SK-N-MC (cell line): ENCODE data around the gene SMTN.
"Not testable (repeated sequence)": the region's sequence is repeated elsewhere in the genome, so short reads cannot be mapped to it uniquely, and the experiment has no call there.

Source experiments
- DNase-seq: peaks from one replicate; pipeline ENCODE4 v3.0.0-alpha.2; 2011; ENCODE audit warnings: low read depth, low spot score
- H3K27ac ChIP-seq: fragments of 200-600 bp; sonication (generic); 2 replicates; pipeline ENCODE4 v1.5.1; 2016; ENCODE audit warnings: mixed run types
- H3K36me3 ChIP-seq: fragments of 200-600 bp; sonication (generic); 2 replicates; pipeline ENCODE4 v1.6.1; 2017; ENCODE audit warnings: antibody characterized with exemption, low read length, mixed read lengths; ENCODE audit not compliant: insufficient read depth
- H3K4me3 ChIP-seq: fragments of 200-600 bp; sonication (generic); 2 replicates; pipeline ENCODE4 v1.5.1; 2016
- H3K9ac ChIP-seq: fragments of 200-600 bp; sonication (generic); 2 replicates; pipeline ENCODE4 v1.8.0; 2017; ENCODE audit warnings: mixed run types, mixed read lengths; ENCODE audit not compliant: insufficient read length
- H3K9me3 ChIP-seq: fragments of 200-600 bp; sonication (generic); 2 replicates; pipeline ENCODE4 v1.6.1; 2017; ENCODE audit warnings: low read depth, mild to moderate bottlenecking, antibody characterized with exemption, low read length, moderate library complexity, mixed read lengths
- EZH2 ChIP-seq: fragments of 200-600 bp; sonication (generic); IDR thresholded peaks from one replicate; pipeline ENCODE4 v1.6.1; 2017; ENCODE audit warnings: antibody characterized with exemption
- FOXP2 ChIP-seq: optimal IDR thresholded peaks from 2 replicates; pipeline ENCODE3; 2011; ENCODE audit warnings: mild to moderate bottlenecking, moderate library complexity; ENCODE audit not compliant: insufficient read depth; ENCODE audit errors: extremely low read length, control extremely low read depth
- POLR2AphosphoS5 ChIP-seq: IDR thresholded peaks from 2 replicates; pipeline ENCODE4 v1.6.1; 2012; ENCODE audit warnings: mild to moderate bottlenecking, low read depth, low read length, borderline replicate concordance

The SMTN gene

GRCh38 chr22:31092161-31092560, 11.0 kb downstream of the SMTN start:
- H3K36me3 ChIP-seq: no peaks in the 10 kb centered on the region
- no peak overlapping the region for H3K9ac ChIP-seq
- no peak overlapping the region for H3K27ac ChIP-seq
- no peaks in the 10 kb centered on the region for H3K9me3 ChIP-seq
- TF ChIP-seq FOXP2 (no peak), EZH2 (no peak), POLR2AphosphoS5 (no peak)
- no peak for DNase-seq
- no peak overlapping the region for H3K4me3 ChIP-seq

DNA sequence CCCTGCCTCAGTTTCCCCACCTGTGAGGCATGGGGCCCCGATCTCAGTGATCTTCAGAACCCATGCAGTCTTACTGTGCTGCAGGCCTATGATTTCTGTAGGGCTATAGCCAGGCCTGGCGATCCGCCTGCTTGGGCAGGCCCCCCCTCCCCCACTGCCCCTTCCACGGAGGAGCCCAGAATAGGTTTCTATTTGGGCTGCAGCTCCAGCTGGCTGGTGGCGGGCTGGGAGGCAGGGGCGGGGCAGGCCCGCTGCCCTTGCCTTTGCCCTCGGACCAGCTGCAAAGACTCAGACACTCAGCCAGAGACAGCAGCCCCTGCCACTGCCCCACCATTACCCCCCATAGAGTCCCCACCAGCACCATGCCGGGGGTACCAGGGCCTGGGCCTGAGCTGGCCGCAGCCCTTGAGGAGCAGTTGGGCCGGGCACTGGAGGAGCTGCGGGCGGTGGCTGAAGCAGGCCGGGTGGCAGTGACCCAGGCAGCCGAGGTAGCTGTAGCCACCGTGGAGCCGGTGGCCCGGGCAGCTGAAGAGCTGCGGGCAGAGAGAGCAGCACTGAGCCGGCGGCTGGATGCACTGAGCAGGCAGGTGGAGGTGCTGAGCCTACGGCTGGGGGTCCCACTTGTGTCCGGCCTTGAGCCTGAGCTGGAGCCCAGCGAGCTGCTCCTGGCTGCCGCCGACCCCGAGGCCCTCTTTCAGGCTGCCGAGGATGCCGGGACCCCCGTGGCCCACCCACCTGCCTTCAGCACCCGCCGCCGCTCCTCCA, 12.2 kb downstream of the SMTN start:
- DNase-seq: no peak
- Histone ChIP-seq H3K9me3 (no peaks in the 10 kb centered on the region), H3K36me3 (no peaks in the 10 kb centered on the region), H3K4me3 (no peak overlapping the region), H3K27ac (no peak overlapping the region), H3K9ac (no peak overlapping the region)
- no peak for TF ChIP-seq EZH2
- no peak for TF ChIP-seq POLR2AphosphoS5
- TF ChIP-seq FOXP2: no peak

GRCh38 chr22:31094021-31094551, 13.0 kb downstream of the SMTN start:
- Histone ChIP-seq H3K36me3 (no peaks in the 10 kb centered on the region), H3K9ac (no peak overlapping the region), H3K9me3 (no peaks in the 10 kb centered on the region), H3K4me3 (no peak overlapping the region), H3K27ac (no peak overlapping the region)
- DNase-seq: no peak
- no peak for TF ChIP-seq EZH2
- TF ChIP-seq FOXP2: no peak
- no peak for TF ChIP-seq POLR2AphosphoS5

GRCh38 chr22:31094741-31095140, 13.6 kb downstream of the SMTN start:
- Histone ChIP-seq H3K4me3 (no peak overlapping the region), H3K9ac (no peak overlapping the region), H3K36me3 (no peaks in the 10 kb centered on the region), H3K27ac (no peak overlapping the region), H3K9me3 (no peaks in the 10 kb centered on the region)
- TF ChIP-seq POLR2AphosphoS5 (no peak), FOXP2 (no peak), EZH2 (no peak)
- no peak for DNase-seq

- Histone ChIP-seq H3K9ac (no peak overlapping the region), H3K9me3 (no peaks in the 10 kb centered on the region), H3K4me3 (no peak overlapping the region), H3K27ac (no peak overlapping the region), H3K36me3 (no peaks in the 10 kb centered on the region)
- DNase-seq: no peak
- no peak for TF ChIP-seq POLR2AphosphoS5
- TF ChIP-seq EZH2: no peak
- no peak for TF ChIP-seq FOXP2
These were observed 14.6 kb downstream of the SMTN start for GRCh38 chr22:31095637-31096249.

- H3K4me3 ChIP-seq: no peak overlapping the region
- DNase-seq: no peak
- H3K36me3 ChIP-seq: no peaks in the 10 kb centered on the region
- H3K27ac ChIP-seq: no peak overlapping the region
- TF ChIP-seq POLR2AphosphoS5 (no peak), EZH2 (no peak), FOXP2 (no peak)
- H3K9ac ChIP-seq: no peak overlapping the region
- H3K9me3 ChIP-seq: no peaks in the 10 kb centered on the region
These were observed 15.7 kb downstream of the SMTN start for GRCh38 chr22:31096657-31097279.

DNA sequence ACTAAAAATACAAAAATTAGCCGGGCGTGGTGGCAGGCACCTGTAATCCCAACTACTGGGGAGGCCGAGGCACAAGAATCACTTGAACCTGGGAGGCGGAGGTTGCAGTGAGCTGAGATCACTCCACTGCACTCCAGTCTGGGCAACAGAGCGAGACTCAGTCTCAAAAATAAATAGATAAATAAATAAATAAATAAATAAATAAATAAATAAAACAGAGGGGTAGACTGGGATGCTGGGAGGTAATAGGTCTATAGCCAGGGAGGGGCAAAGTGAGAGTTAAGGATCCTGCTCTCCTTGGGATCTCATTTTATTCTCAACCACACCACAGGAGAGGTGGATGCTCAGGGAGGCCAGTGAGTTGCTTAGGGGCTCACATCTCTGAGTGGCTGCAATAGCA, 16.4 kb downstream of the SMTN start:
- H3K9ac ChIP-seq, H3K9me3 ChIP-seq, H3K4me3 ChIP-seq, H3K27ac ChIP-seq, H3K36me3 ChIP-seq, DNase-seq: not testable (repeated sequence)

DNA sequence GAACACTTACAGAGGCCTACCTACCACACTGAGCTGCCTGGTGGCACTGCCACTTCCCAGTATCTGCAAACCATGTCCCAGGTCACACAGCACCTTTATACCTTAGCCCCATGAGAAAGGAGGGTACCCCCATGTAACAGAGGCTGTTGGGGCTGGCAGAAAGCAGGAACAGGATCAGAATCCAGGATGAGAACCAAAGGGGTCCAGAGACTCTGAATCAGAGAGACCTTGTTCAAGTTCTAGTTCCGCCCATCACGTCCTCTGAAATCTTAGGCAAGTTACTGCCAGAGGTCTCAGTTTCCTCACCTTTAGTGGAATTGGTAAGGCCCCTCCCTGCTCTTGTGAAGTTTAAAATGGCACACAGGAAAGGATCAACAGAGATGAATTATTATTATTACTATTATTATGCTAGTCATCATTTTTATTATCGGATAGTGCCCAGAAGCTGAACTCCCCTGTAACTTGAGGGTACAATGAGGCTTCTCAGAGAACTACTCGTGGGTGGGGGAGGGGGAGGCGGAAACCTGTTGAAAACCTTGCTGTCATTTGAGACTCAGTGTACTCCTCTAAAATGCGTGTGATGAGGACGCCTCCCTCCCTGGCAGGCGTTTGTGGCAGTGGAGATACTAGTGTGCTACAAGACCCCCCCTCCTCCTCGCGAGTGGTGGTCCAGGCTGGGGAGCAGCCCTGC, 17.0 kb downstream of the SMTN start:
- Histone ChIP-seq H3K9ac (no peak overlapping the region), H3K9me3 (no peaks in the 10 kb centered on the region), H3K27ac (no peak overlapping the region), H3K36me3 (no peaks in the 10 kb centered on the region), H3K4me3 (no peak overlapping the region)
- TF ChIP-seq FOXP2: no peak
- TF ChIP-seq POLR2AphosphoS5: no peak
- TF ChIP-seq EZH2: no peak
- no peak for DNase-seq
